Measurements from ENCODE around the gene CELA3A.
"Not testable (repeated sequence)": the region's sequence is repeated elsewhere in the genome, so short reads cannot be mapped to it uniquely, and the experiment has no call there.

CELA3A gene, protein sequence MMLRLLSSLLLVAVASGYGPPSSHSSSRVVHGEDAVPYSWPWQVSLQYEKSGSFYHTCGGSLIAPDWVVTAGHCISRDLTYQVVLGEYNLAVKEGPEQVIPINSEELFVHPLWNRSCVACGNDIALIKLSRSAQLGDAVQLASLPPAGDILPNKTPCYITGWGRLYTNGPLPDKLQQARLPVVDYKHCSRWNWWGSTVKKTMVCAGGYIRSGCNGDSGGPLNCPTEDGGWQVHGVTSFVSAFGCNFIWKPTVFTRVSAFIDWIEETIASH

DNA sequence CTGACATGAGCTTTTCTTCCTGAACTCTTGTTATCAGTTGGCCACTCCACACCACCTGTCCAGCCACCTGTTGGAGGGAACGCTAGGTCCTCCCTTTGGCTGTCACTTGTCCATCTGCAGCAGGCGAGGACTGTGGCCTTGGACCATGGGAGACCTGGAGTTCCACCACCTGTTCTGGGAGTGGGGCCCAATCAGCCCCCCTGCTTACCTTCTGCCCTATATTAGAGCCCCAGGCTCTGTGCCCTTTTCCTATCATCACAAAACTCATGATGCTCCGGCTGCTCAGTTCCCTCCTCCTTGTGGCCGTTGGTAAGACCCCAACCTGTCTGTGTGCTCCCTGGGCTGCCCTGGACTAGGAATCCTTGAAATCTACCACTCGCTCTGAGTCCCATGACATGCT lies at the start of gene CELA3A:
Gene CELA3A, plus strand, starts transcription at position 249 of the 400 bp plus-strand sequence. Its CDS starts 18 bp downstream, at position 267.
- no peak for DNase-seq

- DNase-seq = no peak
Measured at GRCh38 chr1:21952786-21953520, 48.5 kb upstream of the CELA3A start.

GRCh38 chr1:21955058-21955457 lies 46.4 kb upstream of the CELA3A start:
- no peak for DNase-seq

DNA sequence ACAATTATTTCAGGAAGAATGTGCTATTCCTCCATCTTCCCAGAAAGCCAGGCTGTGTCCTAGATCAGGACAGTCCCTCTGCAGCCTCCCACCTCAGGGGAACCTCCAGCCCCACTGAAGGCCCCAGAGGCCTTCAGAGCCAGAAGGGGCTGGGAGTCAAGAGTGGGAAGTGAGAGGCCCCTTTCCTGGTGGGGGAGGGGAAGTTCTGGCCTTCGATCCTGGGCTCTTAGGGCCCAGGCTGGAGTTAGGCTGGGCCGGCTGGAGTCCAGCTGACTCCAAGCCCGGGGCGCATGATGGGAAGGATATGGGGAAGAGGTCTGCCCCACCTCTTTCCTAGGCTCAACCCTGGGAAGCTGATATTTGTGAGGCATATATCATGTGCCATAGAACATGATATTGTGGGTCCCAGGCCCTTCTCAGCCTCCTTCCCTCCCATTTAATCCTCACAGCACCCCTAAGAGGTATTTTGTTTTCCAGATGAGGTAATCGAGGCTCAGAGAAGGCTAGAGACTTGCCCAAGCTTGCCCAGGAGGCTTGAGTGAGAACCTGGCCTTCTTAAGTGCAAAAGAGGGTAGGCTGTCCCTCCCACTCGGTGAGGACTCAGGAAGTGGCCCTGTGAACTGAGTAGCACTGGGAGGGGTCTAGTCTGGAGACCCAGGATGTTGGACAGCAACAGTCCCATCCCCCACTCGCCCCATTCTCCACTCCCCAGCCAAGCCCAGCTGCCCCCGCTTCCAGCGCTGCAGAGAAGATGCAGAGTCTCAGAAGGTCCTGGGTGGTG lies 45.8 kb upstream of the CELA3A start:
- DNase-seq = no peak

DNA sequence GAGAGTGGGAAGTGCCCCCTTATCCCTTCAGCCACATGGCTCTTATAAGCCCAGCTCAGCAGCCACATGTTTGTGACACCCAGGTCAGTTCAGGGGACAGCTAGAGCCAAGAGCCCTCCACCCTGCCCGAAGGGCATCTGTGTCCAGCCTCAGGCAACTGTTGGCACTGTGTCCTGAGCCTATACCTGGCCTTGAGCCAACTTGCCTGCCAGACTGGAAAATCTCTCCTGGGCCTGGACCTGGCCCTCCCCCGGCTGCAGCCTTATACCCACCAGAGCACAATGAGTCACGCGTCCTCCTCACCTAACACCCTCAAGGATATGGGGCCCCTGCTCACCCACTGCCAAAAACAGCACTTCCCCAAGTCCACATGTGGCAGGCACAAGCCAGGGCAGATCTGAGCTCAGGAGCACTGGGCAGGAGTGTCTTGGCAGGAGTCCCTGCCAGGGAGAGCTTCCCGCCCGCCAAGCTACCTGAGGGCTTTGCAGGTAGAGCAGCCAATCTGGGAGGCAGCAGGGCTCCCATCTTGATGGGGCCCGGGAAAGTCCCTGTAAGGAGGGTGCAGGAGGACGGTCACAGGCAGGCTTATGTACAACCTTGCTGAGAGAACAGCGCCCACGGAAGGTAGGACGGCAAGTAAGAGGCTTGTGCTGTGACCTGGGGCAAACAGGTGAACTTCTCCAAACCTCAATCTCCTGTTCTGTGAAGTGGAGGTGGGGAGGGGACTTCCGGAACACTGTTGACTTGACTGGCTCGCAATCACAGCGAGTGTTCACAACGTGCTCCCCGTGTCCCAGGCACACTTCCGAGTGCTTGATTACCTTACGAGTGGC lies 44.5 kb upstream of the CELA3A start:
- DNase-seq = peak; percentile 59

DNA sequence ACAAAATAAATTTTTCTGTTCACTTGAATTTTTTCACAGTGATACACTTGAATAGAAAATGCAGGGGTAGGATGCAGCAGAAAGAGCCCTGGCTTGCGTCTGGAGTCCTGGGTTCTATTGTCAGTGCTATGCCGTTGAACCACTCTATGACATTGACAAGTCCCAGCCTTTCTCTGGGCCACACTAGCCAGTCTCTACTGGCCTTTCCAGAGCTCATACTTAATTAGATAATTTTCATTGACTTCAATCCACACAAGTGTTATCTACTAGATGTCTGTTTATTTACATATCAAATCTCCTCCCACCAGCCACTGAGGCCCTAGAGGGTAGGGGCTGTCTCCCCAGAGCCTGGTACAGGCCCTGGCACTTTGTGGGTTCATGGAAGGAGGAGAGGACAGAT lies 40.1 kb upstream of the CELA3A start:
- no peak for DNase-seq

DNA sequence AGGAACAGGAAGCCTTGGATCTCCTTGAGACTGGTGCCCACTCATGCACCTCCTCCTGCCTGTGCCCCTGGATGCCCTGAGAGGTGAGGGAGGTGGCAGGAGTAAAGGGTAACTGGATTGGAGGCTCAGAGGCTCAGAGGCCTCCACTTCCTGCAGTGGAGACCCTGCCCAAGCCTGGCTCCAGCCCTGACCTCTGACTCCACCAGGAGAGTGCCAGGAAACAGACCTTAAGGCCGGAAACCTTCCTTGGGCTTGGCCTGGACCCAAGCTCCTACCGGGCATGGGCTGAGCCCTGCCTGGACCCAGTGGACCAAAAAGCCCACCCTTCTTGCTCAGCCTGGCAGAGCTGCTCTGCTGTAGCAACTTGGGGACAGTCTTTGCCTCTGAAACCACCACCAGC lies 39.7 kb upstream of the CELA3A start:
- no peak for DNase-seq

DNA sequence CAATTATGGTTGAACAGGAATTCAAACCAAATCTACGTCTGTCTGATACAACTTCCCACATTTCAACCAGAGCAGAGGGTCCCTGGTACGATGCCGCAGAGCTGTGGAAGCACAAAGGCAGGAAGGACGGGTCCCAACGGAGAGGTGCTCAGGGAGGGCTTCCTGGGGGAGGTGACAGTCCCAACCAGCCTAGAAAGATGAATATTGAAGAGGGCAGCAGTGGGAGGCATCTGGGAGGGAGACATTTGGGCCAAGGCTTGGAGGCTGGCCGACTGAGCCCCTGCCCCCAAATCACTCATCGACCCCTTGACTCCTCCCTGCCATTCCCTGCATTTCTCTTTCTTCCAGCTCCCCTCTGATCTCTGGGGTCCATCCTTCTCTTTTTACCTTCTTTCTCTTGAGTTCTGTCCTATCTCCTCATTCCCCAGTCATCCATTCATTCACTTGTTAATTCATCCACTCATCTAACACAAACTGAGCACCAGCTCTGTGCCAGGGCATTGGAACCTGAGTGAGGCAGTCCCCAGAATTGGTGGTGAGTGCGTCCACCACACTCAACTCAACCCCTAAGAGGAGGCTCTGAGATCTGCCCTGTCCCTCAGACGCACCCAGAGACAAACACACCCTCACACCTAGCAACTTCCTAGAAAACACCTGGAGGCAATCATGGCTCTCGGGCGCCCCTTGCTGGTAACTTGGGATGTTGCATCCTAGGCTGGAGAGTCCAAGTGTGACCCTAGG lies 37.8 kb upstream of the CELA3A start:
- peak; percentile 88 for DNase-seq

- DNase-seq = no peak
Measured at GRCh38 chr1:21966247-21967000, 35.0 kb upstream of the CELA3A start.

DNA sequence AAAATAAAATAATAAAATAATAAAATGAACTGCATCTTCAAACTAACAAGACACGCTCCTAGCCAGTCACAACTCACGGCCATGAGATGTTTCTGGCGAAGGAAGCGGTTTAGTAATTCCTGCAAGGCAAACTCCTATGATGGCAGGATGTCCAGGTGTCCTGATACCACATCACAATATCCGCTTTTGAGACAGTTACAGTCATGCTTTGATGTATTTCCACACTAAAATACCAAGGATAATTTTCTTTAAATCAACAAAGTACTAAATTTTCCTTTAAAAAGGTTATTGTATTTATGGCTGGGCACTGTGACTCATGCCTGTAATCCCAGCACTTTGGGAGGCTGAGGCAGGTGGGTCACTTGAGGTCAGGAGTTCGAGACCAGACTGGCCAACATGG lies 34.2 kb upstream of the CELA3A start:
- not testable (repeated sequence) for DNase-seq

DNA sequence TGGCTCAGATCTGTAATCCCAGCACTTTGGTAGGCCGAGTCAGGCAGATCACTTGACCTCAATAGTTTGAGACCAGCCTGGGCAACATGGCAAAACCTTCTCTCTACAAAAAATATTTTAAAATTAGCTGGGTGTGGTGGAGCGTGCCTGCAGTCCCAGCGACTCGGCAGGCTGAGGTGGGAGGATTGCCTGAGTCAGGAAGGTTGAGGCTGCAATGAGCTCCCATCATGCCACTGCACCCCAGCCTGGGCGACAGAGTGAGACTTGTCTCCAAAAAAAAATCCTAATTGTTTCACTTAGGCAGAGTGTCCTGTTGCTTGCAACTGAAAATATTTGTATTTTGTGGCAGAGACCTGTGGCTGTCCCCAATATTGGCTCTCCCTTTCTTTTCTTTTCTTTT lies 32.4 kb upstream of the CELA3A start:
- not testable (repeated sequence) for DNase-seq

DNA sequence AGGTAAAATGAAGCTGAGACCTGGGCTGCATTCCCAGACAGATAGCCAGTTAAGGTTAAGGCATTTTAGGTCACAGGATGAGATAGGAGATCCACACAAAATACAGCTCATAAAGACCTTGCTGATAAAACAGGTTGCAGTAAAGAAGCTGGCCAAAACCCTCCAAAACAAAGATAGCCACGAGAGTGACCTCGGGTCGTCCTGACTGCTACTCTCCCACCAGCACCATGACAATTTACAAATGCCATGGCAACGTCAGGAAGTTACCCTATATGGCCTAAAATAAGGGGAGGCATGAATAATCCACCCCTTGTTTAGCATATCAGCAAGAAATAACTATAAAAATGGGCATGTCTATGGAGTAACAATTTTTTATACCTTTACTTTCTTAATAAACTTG lies 30.9 kb upstream of the CELA3A start:
- not testable (repeated sequence) for DNase-seq

GRCh38 chr1:21972973-21973441 lies 28.4 kb upstream of the CELA3A start:
- not testable (repeated sequence) for DNase-seq

- DNase-seq = not testable (repeated sequence)
Measured at GRCh38 chr1:21973948-21974347, 27.5 kb upstream of the CELA3A start.

DNA sequence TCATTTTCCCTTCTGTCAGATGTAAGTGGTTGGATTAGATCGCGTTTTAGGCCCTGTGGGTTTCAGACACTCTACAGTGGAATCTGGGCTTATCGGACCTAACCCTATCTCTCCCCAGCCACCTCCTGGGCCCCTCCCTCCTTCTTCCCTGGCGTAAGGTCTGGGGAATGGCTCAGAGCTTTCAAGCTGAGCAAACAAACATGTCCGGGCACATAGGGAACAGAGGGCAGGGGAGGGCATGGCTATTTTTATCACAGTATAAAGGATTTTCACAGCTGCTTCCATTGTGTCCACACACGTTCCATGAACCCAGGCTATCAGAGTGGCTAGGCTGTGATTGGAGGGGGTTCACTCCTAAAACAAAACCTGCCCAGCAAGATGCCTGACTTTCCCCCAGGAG lies 26.8 kb upstream of the CELA3A start:
- DNase-seq = not testable (repeated sequence)

DNA sequence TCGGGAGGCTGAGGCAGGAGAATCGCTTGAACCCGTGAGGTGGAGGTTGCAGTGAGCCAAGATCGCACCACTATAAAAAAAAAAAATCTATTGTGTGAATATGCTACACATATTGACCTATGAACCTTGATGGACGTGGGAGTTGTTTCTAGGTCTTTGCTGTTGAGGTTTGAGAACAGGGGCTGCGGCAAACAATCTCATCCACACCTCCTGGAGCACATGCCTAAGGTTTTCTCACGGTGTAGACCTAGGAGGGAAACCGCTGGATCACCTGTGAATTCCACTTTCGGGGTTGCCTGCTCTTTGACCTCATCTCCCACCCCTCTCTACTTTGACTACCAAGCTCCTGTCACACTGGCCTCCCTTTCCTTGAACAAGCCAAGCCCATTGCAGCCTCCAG lies 26.2 kb upstream of the CELA3A start:
- not testable (repeated sequence) for DNase-seq

DNA sequence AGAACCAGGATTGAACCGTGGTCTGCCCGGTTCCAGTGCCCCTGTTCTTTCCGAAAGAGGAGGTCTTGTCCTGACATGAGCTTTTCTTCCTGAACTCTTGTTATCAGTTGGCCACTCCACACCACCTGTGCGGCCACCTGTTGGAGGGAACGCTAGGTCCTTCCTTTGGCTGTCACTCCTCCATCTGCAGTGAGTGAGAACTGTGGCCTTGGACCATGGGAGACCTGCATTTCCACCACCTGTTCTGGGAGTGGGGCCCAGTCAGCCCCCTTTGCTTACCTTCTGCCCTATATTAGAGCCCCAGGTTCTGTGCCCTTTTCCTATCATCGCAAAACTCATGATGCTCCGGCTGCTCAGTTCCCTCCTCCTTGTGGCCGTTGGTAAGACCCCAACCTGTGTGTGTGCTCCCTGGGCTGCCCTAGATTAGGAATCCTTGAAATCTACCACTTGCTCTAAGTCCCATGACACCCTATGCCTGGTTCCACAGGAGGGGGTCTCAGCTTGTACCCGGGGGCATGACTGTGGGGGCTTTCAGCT lies 24.7 kb upstream of the CELA3A start, which contains the start of gene CELA3B:
Gene CELA3B, plus strand, starts transcription at position 320 of the 537 bp plus-strand sequence. Its CDS starts 18 bp downstream, at position 338.
- not testable (repeated sequence) for DNase-seq

DNA sequence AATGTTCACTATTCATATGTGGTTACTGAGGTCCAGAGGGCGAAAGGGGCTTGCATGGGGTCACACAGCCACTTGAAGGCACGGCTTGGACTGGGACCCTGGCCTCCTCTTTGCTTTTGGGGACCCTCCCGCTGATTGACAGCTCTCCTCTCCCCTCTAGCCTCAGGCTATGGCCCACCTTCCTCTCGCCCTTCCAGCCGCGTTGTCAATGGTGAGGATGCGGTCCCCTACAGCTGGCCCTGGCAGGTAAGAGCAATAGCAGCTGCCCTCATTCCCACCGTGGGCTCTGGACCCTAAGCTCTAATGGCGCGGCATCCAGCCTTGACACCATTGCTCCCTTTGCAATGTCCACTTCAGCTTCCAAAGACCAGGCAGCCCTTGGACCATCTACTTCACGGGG lies 23.2 kb upstream of the CELA3A start:
- DNase-seq = not testable (repeated sequence)

DNA sequence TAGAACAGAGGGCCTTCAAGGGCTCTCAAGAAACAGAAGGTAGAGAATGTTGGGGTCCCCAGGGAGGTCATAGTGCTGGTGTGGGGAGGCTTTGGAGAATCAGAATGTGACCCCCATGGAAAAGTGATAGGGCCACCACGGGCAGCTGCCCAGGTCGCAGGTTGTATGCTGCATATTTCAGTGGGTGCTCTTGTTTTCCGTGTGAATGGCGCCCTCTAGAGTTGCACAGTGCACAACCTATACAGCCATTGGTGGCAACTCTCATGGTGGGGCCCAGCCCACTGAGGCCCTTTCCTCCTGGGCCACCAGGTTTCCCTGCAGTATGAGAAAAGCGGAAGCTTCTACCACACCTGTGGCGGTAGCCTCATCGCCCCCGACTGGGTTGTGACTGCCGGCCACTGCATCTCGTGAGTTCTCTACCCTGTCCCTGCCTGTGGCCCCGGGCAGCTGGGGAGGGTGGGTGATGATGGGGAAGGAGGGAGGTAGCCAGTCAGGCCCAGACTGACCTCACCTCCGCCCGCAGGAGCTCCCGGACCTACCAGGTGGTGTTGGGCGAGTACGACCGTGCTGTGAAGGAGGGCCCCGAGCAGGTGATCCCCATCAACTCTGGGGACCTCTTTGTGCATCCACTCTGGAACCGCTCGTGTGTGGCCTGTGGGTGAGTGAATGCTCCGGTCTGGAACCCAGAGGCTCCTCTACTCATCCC lies 20.8 kb upstream of the CELA3A start:
- not testable (repeated sequence) for DNase-seq

DNA sequence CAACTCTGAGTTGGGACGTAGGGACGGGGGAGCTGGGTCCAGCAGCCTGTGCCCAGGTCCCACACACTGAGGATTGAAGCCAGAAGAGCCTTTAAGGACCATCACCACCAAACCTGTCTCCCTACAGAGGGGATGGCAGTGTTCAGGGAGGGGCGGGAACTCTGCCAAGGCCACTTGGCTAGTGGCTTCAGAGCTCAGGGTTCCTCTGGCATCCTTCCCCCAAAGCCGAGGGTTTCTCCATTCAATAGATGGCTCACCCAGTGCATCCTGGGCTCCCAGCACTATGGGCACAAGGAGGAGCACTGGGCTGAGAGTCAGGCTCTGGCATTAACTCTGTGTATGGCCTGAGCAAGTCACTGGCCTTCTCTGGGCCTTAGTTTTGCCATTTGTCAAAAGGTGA lies 20.2 kb upstream of the CELA3A start:
- DNase-seq = not testable (repeated sequence)

Measured in activated T-cell treated with anti-CD3 and anti-CD28 coated beads, Interleukin-2, amount 50 U/mL, for 1 hour (primary cell).